ENCODE measurements around the gene SRSF6. TPM values are rescaled to one million over a fixed set of nuclear protein-coding genes. Genes with fewer than 3 reads are reported as not detected.
"Not testable (repeated sequence)": the region's sequence is repeated elsewhere in the genome, so short reads cannot be mapped to it uniquely, and the experiment has no call there.

Gene SRSF6
- total RNA-seq, 1 donor from 2014 or later, result 34.5 TPM

GRCh38 chr20:43452404-43453126 is 5.1 kb upstream of the SRSF6 start:
- Histone ChIP-seq H3K27me3 (ENCODE audit: control insufficient read depth, insufficient read depth, low read length) (no peaks in the 10 kb centered on the region), H3K4me3 (ENCODE audit: low read depth, low read length) (no peak overlapping the region), H3K36me3 (ENCODE audit: control insufficient read depth, insufficient read depth, low read length) (no peaks in the 10 kb centered on the region)
- FAIRE-seq, result no peak
- no peak for TF ChIP-seq CTCF (IDR thresholded peaks at IDR 0.05; ENCODE audit: insufficient read depth, low read length, severe bottlenecking)
- no peak for DNase-seq (ENCODE audit: low read depth)

GRCh38 chr20:43456252-43456651 is 1.4 kb upstream of the SRSF6 start:
- H3K4me3 ChIP-seq (ENCODE audit: low read depth, low read length); H3K27me3 ChIP-seq (ENCODE audit: control insufficient read depth, insufficient read depth, low read length); DNase-seq (ENCODE audit: low read depth); FAIRE-seq: not testable (repeated sequence)
- H3K36me3 ChIP-seq (ENCODE audit: control insufficient read depth, insufficient read depth, low read length), result peaks cover 12% of the 10 kb centered on the region

- Histone ChIP-seq H3K27me3 (ENCODE audit: control insufficient read depth, insufficient read depth, low read length) (no peaks in the 10 kb centered on the region), H3K4me3 (ENCODE audit: low read depth, low read length) (peak overlapping the region; percentile 97), H3K36me3 (ENCODE audit: control insufficient read depth, insufficient read depth, low read length) (peaks cover 13% of the 10 kb centered on the region)
- DNase-seq (ENCODE audit: low read depth) (peak; percentile 85), FAIRE-seq (no peak)
- TF ChIP-seq CTCF (IDR thresholded peaks at IDR 0.05; ENCODE audit: insufficient read depth, low read length, severe bottlenecking), result no peak
Observed at GRCh38 chr20:43456809-43457639, 672 bp upstream of the SRSF6 start.

- DNase-seq (ENCODE audit: low read depth), result no peak
- no peak for TF ChIP-seq CTCF (IDR thresholded peaks at IDR 0.05; ENCODE audit: insufficient read depth, low read length, severe bottlenecking)
Observed at GRCh38 chr20:43458422-43458924, 777 bp downstream of the SRSF6 start.

GRCh38 chr20:43459022-43459942 is 1.6 kb downstream of the SRSF6 start:
- Histone ChIP-seq H3K4me3 (ENCODE audit: low read depth, low read length) (peak overlapping the region; percentile 97), H3K36me3 (ENCODE audit: control insufficient read depth, insufficient read depth, low read length) (peaks cover 17% of the 10 kb centered on the region), H3K27me3 (ENCODE audit: control insufficient read depth, insufficient read depth, low read length) (no peaks in the 10 kb centered on the region)
- no peak for TF ChIP-seq CTCF (IDR thresholded peaks at IDR 0.05; ENCODE audit: insufficient read depth, low read length, severe bottlenecking)
- FAIRE-seq, result no peak
- DNase-seq (ENCODE audit: low read depth), result peak; percentile 5

More at GRCh38 chr20:43458422-43458924, 777 bp downstream of the SRSF6 start:
- no peaks in the 10 kb centered on the region for H3K27me3 ChIP-seq (ENCODE audit: control insufficient read depth, insufficient read depth, low read length)
- FAIRE-seq, result no peak
- peak overlapping the region; percentile 97 for H3K4me3 ChIP-seq (ENCODE audit: low read depth, low read length)
- H3K36me3 ChIP-seq (ENCODE audit: control insufficient read depth, insufficient read depth, low read length), result peaks cover 17% of the 10 kb centered on the region
